GM19372 (cell line): ENCODE measurements around the gene ANOS1.

Experiments used
- ATAC-seq: cut with Tn5 transposase; IDR thresholded peaks from one replicate; pipeline ENCODE4 v1.9.1; 2021; ENCODE audit warnings: mild to moderate bottlenecking, low read depth, moderate library complexity; ENCODE audit not compliant: unreplicated experiment

ANOS1 gene

DNA sequence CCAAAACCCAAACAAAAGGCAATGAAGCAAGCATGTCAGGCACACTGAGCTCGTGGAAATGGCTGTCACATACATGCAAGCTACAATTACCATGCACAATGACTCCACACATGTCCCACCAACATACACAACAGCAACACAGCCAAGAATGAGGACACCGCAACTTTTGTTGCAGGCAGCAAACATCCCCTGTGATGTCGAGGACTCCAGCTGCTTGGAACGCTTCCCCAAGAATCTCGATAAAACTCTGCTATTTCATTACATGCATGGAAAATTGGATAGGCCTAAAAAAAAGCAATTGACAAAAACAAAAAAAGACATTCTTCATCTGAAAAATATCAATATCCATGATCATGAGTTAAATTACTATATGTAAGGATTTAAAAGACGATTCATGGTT lies 11.8 kb downstream of the ANOS1 start:
- ATAC-seq = no peak

DNA sequence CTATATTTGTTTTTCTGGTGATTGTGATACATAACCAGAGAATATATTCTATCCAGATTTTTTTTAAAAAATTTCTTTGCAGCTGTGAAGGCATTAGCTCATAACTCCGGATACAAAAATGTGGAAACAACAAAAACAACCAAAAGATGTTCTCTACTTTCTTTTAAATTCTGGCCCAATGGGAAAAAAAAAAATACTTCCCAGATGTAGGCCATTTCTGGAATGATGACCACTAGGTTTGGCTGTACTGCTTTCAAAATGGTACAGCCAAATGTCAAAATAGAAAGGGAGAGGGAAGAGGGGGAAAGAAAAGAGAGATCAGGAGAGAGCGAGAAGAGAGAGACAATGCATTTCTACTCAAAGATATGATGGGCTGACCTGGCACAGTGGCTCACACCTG lies 14.6 kb downstream of the ANOS1 start:
- ATAC-seq = no peak

DNA sequence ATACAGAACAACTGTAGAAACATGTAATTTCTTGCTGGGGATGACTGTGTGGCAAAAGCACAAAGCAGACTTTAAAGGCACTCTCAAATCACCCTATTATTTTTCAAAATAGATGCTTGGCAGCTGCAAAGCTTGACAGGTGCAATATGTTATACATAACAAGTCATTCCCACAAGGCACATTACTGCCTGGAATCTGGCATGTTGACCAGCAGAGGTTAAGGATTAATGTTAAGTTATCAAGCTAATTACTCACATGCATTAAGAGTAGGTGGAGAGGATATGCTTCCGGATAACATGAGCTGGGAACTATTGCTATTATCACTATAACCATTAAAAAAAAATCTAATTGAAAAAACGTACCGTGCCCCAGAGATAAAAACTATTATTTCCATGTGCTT lies 17.8 kb downstream of the ANOS1 start:
- ATAC-seq = no peak

GRCh38 chrX:8711401-8711800 lies 20.5 kb downstream of the ANOS1 start:
- ATAC-seq = no peak

- no peak for ATAC-seq
Measured at GRCh38 chrX:8704184-8704583, 27.8 kb downstream of the ANOS1 start.

GRCh38 chrX:8692871-8693270 lies 39.1 kb downstream of the ANOS1 start:
- ATAC-seq = no peak

DNA sequence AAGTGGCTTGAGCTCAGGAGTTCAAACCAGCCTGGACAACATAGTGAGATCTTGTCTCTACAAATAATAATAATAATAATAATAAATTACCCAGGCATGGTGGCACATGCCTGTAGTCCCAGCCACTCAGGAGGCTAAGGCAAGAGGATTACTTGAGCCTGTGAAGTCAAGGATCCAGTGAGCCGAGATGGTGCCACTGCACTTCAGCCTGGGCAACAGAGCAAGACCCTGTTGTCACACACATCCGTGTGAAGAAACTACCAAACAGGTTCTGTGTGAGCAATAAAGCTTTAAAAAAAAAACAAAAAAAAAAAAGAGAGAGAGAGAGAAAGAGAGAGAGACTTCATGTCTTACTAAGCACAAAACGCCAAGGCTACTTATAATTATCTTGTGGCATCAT lies 42.5 kb downstream of the ANOS1 start:
- no peak for ATAC-seq

DNA sequence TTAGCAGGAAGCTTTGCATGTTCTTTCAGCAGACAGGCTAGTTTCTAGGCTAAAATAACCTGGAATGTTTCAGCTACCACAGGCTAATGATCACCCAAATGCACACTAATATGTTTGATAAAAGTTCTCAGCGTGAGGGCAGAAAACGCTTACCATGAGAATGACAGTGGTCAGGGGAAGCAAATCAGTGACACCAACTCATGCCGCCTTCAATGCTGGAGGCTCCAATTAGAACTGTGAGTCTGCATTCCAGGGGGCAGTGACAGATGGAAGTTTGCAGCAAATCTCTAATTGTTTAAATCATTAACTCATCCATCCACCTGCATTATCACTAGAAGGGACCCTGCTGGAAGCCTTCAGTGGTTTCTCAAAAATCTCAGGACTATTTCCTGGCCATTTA lies 43.2 kb downstream of the ANOS1 start:
- no peak for ATAC-seq

DNA sequence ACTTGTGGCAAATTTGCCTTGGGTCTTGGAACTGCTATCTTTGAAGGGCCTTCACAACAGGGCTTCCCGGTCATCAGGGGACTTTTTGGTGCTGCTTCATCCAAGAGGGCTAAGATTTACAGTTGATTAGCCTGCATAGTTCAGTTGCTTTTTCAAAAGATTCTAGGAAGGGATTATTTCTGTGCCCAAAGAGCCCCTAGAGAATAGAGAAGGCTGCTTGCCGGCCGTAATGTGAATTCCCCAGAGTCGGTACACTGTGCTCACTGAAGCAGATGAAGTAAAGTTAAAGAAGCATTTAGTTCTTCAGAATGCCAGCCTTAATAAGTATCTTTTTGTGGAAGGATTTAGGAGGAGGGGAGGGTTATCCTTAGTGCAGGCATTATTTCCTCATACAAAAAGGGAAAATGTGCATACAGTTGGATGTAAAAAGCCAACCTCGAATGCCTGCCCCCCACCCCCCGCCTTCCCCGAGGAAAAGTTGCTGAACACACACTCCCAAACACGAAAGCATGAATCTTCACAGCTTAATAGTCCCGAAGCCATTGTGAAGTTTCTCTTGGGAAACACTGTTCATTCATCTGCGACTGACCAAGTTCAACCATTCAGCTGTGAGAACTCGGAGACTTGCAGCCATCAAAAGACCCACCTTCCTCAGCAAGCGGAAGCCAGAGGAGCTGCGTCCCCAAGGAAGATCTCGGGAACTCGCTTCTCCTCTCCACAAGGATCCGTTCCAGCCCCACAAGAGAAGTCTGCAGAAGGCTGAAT lies 47.6 kb downstream of the ANOS1 start:
- ATAC-seq = no peak

GRCh38 chrX:8683687-8684086 lies 48.2 kb downstream of the ANOS1 start:
- no peak for ATAC-seq

DNA sequence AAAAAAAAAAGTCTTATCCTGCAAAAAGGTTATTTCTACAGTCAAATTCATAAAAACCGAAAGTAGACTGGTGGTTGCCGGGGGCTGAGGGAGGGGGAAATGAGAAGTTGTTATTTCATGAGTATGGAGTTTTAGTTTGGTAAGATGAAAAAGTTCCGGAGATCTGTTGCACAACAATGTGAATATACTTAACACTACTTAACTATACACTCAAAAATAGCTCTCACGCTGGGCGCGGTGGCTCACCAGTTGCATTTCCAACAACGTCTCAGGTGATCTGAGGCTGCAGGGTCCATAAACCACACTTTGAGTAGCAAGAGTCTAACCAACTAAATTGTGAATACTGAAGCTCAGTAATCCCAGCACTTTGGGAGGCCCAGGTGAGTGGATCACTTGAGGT lies 52.4 kb downstream of the ANOS1 start:
- no peak for ATAC-seq

GRCh38 chrX:8675006-8675630 lies 56.8 kb downstream of the ANOS1 start:
- no peak for ATAC-seq

GRCh38 chrX:8673201-8673600 lies 58.7 kb downstream of the ANOS1 start:
- ATAC-seq = no peak

GRCh38 chrX:8672176-8672575 lies 59.8 kb downstream of the ANOS1 start:
- no peak for ATAC-seq

DNA sequence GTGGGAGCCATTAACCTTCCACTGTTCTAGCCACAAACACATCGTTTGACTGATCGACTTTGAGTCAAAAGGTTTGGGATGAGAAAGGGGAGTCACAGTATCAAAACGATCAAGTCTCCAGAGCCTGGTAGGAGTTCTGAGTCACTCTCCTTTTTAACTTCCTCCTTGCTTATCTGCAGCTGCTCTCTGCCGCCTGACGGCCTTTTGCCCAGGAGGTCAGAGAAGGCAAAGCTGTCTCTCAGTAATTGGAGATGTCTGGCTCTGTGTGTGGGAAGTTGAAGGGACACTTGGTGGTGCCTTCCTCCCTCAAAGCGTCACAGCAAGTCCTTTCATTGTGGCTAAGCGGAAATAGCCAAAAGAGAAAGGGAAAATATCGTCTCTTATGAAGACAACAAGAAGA lies 63.1 kb downstream of the ANOS1 start:
- ATAC-seq = no peak

- ATAC-seq = no peak
Measured at GRCh38 chrX:8663325-8663724, 68.6 kb downstream of the ANOS1 start.

DNA sequence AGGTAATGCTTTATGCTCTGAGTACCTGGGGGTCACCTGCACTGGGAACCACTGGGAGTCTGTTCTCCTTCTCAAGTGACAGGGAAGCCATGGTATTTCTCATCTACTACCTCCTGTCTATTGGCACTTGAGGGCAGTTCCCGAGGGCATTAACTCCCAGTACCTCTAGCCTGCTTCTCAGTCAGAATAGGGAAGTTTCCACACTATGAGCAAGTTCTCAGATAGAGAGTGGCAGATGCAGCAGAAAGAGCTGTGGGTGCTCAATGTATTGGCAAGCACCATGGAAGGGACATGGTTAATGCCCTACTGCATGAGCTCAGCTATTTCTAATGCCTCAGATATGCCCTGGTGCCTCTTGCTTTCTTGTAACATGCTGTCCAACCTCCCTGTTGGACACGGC lies 74.1 kb downstream of the ANOS1 start:
- ATAC-seq = no peak

DNA sequence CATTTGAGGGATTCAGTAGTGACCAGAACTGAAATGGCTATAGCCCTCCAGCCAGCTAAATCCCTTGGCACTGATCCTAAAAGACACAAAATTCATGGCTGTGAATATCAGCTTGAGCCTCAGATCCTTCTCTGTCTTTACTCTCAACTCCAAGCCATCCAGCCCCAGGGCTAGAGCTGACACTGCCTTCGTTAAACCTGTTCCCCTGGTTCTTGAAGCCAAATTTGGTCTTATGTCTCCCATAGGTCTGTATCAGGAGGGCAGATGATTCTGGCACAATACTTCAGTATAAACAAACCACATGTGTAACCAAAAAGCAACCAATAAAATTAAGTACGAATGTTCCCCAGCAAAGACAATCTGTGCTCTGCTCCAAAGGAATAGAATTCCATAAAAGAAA lies 78.0 kb downstream of the ANOS1 start:
- ATAC-seq = no peak

- ATAC-seq = no peak
Measured at GRCh38 chrX:8649969-8650368, 82.0 kb downstream of the ANOS1 start.

DNA sequence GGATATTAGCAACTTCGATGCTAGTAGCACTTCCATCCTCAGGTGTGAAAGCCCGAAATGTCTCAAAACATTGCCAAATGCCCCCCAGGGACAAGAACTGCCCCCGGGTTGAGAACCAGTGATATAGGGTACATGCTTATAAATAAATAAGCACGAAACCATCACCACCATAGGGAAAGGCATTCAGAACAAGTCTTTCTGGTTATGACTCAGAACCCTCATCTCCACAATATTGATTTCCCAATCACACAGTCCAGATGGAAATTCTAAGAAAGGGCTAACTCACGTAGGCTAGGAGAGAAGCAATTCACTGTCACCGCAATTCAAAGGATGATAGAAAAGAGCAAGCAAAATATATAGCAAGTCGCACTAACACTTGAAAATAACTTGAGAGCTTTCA lies 84.8 kb downstream of the ANOS1 start:
- ATAC-seq = no peak

DNA sequence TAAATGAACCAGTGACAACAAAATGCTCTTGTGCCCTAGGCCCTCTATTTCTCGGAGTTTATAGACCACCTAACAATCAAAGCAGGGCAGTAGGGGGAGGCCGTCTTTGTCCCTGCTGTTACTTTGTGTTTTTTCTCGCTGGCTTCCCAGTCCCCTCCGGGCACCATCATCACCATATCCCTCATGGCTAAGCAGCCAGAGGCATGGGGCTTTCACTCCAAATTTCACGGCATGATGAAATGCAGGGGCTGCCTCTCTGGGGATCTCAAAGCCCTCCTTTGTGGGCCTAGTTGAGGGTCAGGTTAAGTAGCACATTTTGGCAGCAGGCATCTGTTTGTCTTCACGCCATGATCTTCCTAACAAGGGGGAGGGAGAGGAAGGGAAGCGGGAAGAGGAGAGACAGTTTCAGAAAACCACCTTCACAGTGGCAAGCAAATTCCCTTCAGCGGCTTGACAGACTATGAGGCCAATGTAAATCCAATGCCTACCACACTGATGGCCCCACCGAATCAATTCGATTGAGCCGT lies 91.9 kb downstream of the ANOS1 start:
- ATAC-seq = no peak

- ATAC-seq = no peak
Measured at GRCh38 chrX:8636497-8636896, 95.4 kb downstream of the ANOS1 start.
